KBM-7 (cell line): Measurements from ENCODE around the gene UBE2Q1.

ENCODE experiments used
- DNase-seq: peaks from one replicate; pipeline ENCODE4 v3.0.0-alpha.2; 2015
- in situ Hi-C: fragments of 300-500 bp; cut with MboI; formaldehyde crosslinking; loops from 2 replicates; pipeline ENCODE4 v1.14.3; 2020; ENCODE audit warnings: low sequenced_read_pairs, low pct_unique_long_range_greater_than_20kb, mixed read lengths

UBE2Q1 gene

DNA sequence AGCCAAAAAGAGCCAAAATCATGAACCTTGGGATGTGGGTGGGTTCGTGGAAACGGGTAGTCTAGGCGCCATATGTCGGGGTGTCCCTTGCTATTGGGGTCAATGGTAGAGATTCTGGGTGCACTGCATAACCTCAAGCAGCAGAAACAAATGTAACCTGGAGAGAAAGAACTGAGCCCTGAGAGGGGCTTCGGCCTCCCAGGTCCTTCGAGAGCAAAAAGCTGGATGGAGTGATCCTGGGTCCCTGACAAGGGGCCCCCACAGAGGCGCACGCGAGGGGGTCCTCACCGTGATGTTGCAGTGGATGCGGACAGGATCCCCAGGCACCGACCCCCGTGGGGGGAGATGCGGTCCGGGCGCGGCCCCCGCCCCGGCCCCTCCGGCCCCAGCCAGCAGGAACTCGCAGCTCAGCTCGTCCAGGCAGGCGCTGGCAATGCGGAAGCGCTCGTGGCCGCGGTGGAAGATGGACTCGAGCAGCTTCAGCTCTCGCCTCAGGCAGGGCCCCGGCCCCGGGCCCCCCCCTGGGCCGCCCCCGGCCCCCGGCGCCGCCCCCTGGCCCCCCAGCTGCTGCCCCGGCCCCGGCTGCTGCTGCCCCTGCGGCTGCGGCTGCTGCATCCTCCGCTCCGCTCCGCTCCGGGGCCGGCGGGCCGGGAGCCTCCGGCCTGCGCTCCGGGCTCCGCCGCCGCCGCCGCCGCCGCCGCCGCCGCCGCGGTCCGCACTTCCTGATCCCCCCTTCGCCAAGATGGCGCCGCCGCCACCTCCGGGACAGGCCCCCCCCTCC, at the start of gene UBE2Q1:
Gene UBE2Q1, minus strand, starts transcription at position 724 of the 781 bp plus-strand sequence. Its CDS starts 109 bp downstream, at position 615.
- in situ Hi-C loops: no loop called here
- DNase-seq: no peak

DNA sequence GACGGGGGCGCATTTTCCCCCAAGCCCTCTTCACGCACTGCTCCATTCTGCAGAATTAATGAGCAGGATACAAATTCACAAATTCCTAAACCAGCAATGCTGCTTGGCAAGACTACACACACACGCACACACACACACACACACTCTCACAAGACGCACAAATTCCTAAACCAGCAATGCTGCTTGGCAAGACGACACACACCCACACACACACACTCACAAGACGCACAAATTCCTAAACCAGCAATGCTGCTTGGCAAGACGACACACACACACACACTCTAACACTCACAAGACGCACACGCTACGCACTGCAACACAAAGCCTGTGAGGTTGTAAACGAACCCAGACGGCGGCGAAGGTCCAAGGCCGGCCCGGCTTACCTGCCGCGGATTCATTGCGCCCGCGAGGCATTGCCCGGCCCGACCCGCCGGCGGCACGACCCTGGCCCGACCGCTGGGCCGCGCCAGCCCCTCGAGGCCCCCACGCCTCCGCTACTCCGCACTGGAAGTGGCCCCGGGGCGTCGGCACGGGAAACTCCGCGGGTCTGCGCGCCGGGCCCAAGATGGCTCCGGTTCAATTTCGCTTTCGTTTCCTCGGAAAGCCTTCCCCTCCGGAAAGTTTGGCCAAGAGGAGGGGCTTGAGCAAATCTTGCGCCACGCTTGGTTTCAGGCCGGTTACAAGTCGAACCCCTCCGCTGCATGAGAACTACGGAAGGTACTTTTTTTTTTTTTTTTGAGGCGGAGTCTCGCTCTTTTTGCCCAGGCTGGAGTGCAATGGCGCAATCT, 49.3 kb upstream of the UBE2Q1 start, which contains the start of gene ADAR:
Gene ADAR, minus strand, starts transcription at position 578 of the 788 bp plus-strand sequence. Its CDS starts 180 bp downstream, at position 398.
- DNase-seq: peak; percentile 96
- in situ Hi-C loops: no loop called here

DNA sequence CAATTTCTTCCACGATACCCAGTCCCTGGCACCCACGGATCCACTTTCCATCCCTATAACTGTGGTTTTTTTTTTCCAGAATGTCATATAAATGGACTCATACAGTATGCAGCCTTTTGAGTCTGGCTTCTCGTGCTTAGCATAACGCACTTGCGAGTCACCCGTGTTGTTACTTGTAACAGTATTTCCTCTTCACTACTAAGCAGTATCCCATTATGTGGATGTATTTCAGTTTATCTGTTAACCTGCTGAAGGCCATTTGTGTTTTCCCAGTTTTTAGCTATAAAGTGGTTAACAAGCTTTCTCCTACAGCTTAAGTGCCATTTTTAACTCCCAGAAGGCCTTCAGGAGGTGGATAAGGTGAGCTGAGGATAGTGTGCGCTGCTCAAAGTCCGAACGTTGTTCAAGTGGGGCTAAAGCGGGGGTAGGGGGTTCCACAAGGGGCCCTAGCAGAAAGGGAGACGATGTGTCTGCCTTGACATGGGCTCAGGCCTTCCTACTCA, 48.7 kb upstream of the UBE2Q1 start:
- DNase-seq: peak; percentile 34
- in situ Hi-C loops: no loop called here

DNA sequence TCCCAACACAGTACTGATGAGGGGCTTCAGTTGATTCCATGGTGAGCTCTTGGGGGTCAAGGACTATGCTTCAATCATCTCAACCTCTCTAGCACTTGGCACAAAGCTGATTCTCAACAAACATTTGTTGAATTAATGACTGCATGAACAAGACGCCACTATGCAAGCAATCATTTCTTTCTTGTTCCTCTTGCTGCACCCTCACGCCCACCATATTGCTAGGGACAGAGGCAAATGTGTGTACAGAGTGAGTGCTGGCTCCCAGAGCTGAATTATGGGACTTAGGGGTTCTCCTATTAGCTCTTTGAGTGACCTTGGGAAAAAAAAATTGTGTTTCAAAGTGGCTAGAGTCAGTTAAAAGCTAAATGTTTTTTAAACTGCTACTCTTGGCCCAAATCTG, 47.1 kb upstream of the UBE2Q1 start:
- in situ Hi-C loops: no loop called here
- no peak for DNase-seq

DNA sequence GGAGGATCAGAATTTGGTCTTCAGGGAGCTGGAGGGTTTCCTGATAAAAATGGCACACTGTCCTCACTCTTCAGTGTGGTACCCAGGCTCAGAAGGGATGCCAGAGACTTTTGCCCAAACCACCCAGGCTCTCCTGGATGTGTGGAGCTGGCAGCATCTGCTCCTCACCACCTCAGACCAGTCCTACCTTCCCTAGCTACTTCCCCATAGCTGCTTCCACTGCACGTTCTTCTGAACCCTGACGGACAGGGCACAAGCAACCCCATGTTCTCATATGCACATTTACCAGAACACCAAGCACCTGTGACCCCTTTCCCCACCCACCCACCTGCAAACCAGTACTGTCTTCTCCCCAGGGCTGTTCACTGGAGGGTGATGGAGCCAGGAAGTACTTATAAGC, 44.9 kb upstream of the UBE2Q1 start:
- in situ Hi-C loops: no loop called here
- DNase-seq: no peak

DNA sequence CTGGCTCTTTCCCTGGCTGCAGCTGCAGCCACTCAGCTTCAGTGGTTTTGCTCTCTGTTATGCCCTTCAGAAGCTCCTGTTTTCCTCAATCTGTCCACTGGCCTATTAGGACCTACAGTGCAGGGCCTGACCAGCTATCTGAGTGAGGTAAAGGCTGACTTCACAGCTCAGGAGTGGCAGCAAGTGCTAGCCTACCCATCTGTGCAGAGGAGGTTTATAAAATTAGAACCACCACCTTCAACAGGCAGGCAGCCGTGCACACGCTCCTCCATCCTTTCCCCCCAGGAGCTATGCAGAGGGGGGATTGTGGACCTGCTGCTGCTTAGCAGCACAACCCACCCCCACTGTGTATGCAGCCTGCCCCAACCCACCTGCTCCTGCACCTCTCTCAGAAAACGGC, 41.2 kb upstream of the UBE2Q1 start:
- no peak for DNase-seq
- in situ Hi-C loops: no loop called here

DNA sequence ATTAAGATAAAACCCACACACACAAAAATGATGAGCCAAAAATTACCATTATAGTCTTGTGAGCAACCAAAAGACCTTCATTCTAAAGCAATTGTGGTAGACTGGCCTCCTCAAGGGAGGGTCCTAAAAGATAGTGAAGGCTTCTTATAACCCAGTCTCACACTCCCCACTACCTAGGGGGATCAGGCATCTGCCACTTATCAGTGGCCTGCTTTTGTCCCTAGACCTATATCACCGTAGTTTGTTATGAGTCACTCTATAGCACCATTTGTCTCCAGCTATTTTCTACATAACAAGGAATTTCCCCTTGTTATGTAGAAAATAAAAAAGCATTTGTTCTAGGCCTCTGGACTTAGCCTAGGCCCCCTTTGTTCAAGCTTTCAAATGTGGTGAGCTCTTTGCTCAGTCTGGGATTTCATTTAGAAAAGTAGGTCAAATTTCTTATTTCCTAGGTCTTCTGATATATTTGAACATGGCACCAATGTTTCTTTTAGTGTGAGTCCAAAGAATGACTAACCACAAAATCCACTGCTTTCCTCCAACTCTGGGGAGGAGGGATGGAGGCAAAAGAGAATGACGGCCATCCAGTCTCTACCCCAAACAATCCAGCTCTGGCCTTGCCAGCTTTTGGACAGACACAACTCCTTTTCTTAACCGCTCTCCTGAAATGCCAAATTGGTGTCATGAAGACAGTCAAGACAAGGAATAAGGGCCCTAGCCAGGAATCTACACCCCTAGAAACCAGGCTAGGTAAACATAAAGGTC, 40.6 kb upstream of the UBE2Q1 start:
- DNase-seq: no peak
- in situ Hi-C loops: no loop called here

DNA sequence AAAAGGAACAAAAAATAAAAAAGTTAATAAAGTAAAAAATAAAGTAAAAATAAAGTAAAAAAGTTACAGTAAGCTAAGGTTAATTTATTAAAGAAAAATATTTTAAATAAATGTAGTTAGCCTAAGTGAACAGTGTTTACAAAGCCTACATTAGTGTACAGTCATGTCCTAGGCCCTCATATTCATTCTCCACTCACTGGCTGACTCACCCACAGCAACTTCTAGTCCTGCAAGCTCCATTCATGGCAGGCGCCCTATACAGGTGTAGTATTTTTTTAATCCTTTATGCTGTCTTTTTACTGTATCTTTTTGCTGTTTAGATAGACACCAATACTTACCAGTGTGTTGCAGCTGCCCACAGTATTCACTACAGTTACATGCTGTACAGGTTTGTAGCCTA, 37.2 kb upstream of the UBE2Q1 start:
- no peak for DNase-seq
- in situ Hi-C loops: no loop called here

DNA sequence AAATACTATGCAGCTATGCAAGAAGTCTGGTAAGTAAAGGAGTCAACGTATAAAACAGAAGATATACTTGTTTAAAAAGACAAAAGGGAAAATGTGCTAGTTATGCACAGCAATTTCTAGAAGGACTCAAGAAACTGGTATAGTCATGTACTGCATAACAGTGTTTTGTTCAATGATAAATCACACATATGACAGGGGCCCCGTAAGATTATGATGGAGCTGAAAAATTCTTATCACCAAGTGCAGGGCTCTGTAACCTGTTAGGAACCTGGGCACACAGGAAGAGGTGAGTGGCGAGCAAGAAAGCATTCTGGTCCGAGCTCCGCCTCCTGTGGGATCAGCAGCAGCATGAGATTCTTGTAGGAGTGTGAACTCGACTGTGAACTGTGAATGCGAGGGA, 36.3 kb upstream of the UBE2Q1 start:
- no peak for DNase-seq
- in situ Hi-C loops: no loop called here

DNA sequence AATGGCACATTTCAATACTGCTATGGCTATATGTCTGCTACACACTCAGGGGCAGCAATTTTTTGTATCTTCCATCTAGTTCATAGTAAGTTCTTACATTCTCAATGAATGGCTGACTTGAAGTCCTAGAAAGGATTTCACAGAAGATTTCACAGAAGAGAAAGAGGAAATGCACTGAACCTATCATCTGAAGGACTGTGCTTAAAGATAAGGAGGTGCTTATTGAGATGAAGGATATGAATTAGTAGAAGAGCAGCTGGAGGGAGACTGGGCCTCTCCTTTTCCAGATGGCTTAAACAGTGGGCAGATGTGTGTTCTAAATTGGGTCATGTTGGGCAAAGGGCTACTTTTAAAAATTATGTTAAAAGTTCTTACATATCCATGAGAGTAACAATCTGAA, 34.9 kb upstream of the UBE2Q1 start:
- no peak for DNase-seq
- in situ Hi-C loops: no loop called here

DNA sequence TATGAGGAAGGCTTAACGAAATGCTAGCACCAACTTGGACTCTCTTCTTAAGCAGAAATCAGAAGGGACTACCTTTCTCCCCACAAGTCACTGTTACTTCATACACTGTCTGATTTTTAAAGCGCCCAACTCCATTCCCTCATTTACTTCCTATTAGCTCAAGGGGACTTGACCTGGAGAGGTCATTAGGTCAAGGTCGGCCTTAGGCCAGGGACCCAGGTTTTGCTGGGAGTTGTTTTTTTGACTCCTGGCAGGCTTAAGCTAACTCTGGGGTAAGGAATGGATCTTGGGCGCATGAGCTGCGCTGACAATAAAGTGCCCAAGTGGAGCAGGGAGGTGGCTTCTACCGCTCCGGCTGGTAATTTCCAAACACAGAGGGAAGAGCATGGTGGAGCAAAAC, 32.7 kb upstream of the UBE2Q1 start:
- DNase-seq: no peak
- in situ Hi-C loops: no loop called here

DNA sequence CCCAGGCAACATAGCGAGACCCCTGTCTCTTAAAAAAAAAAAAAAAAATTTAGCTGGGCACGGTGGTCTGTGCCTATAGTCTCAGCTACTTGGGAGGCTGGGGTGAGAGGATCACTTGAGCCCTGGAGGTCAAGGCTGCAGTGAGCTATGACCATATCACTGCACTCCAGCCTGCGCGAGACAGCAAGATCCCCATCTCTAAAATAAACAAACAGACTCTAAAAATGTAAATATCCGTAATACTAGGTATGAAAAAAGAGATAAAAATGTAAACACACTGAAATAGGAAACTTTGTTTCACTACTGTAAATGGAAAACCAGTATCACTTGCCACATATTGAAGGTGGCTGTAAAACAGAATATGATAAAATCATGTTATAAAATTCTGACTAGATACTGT, 32.3 kb upstream of the UBE2Q1 start:
- no peak for DNase-seq
- in situ Hi-C loops: no loop called here

DNA sequence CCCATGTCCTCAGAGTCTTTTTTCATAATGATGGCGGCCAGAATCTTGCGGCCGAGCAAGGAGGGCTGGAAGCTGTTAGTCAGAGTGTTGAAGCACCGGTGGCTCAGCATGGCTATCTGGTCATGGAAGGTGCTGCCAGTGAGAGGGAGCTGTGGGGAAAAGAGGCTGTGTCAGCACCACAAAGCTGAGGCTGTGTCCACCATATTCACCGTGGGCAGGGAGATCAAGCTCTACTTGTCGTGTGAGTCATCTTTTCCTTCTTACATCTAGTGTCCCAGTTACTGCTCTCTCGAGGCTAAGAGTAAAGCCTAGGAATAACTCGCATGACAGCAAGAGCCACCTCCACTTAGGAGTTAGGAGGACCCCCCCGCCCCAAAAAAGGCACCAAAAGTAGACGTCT, 31.3 kb upstream of the UBE2Q1 start:
- in situ Hi-C loops: no loop called here
- no peak for DNase-seq

DNA sequence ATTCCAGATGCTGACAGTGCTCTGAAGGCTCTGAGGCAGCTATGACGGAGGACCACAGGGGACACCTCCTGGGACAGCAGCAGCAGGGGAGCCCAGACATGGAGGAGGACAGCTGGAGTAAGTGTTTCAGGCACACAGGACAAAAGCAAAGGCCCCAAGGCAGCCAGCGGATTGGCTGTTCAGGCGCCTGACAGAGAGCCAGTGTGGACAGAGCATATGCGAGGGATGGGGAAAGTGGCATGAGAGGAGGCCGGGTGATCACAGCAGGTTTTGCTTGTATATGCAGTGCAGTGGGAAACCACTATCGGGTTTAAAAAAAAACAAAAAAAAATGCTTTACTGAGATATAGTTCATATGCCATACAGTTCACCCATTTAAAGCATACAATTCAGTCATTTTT, 28.2 kb upstream of the UBE2Q1 start:
- no peak for DNase-seq
- in situ Hi-C loops: no loop called here

DNA sequence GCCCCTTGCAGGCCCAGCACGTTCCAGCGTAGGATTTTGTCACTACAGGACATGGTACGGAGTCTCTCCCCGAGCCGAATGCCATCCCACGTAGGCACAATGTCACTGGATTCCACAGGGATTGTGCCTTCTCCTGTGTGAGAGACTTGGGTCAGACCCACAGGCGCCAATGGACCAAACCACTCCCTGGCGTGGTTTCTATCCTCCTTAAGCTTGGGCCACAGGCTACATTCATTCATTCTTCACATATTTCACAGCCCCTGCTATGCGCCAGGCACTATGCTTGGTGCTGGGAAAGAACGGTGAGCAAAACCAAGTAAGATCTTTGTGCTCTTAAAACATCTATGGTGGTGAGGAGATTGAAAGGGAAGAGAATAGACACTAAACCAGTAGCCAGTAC, 27.8 kb upstream of the UBE2Q1 start:
- in situ Hi-C loops: no loop called here
- DNase-seq: no peak

DNA sequence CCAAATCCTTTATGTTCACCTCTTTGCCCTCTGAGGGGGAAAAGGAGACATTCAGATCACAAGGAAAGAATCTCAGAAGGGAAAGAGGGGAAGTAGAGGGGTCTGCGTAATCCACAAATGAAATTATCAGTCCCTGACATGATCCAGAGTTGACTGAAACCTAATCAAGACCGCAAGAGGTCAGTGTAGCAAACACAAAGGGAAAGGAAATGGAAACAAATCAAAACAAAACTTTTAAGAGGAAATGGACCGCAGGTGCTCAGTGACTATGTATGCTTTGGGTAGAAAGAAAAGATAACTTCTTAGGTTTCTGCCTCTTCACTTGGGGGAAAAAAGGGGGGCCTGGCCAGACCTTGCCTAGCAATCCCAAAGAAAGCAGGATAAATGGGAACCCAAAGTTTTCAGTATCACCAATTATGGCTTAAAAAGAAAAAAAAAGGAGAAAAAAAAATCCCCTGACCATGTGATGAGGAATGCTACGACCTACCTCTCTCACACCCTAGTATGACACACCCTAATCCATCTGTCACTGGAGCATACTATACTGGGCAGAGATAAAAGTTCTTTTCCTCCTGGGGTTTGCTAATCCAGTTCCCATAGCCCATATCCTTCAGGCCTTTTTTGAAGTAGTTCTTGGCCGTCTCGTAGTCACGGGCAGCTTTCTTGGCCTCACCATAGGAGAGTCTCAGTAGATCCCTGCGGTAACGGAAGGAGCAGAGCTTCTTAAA, 26.0 kb upstream of the UBE2Q1 start:
- no peak for DNase-seq
- in situ Hi-C loops: no loop called here

DNA sequence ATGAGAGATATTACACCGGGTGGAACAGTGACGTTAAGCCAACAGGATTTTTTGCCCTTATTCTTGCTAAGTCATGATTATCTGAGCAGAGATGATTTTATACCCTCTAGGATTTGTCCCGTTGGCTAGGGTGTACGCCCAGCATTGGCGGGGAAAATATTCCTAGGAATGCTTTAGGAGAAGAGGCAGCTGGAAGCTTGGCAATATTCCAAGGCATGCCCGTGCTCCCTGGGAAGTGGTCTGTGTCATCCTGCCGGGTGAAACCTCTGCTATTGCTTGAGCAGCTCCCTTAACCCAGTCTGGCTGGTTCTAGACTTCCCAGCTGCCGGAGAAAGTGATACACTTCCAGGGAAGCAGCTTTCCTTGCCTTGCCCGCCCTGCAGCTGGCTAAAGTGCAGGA, 25.3 kb upstream of the UBE2Q1 start:
- in situ Hi-C loops: no loop called here
- DNase-seq: no peak

DNA sequence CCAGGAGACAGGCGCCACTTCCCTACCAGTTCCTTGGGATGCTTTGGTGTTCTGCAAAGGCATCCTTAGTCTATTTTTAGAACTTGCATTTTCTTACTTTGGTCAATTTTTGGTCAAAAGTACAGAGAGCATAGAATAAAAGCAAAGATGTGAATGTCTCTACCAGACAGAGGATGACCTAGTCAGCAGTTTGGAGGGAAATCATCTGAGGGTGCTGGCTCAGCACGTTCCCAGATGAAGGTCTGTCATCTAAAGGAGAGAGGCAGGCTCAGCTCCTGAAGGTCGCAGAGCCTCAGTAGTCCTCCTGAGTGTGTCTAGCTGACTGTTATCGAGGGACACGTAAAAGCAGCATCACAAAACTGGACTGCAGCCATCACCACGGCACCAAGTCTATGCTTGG, 24.4 kb upstream of the UBE2Q1 start:
- no peak for DNase-seq
- in situ Hi-C loops: no loop called here

DNA sequence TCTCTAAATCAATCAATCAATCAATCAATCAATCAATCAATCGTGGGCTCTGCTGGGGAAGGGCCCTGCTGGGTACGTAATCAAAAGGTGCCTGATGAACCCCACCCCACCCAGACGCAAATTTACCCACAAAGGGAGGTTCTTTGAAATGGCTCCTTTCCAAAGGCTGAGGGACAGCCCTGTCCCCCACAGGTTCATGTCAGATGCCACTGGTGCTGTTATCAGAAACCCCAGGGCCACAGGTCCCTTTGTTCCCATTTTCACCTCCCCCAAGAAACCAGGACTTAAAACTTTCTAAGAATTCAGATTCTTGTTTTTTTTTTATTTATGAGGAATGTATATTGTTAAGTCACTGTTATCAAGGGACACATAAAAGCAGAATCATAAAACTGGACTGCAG, 23.3 kb upstream of the UBE2Q1 start:
- DNase-seq: no peak
- in situ Hi-C loops: no loop called here
